Stimulated activated memory B cell treated with anti-CD40 and anti-IgM and Interleukin-4, amounts not matched to agents 10 μg/mL and 1 μg/mL and 100 μg/mL, for 72 hours (primary cell): ENCODE results near the gene TFCP2L1.

Experiments
- ATAC-seq: fragments of 150-1000 bp; cut with Tn5 transposase; 2 replicates; pipeline ENCODE4 v1.10.0; 2021
- H3K27ac Mint-ChIP-seq: one replicate; pipeline ENCODE4 v1.8.0; 2022; ENCODE audit warnings: mild to moderate bottlenecking, mixed read lengths
- H3K27me3 Mint-ChIP-seq: one replicate; pipeline ENCODE4 v1.8.0; 2022; ENCODE audit warnings: mixed read lengths
- H3K36me3 Mint-ChIP-seq: one replicate; pipeline ENCODE4 v1.8.0; 2022; ENCODE audit warnings: mixed read lengths
- H3K4me1 Mint-ChIP-seq: one replicate; pipeline ENCODE4 v1.8.0; 2022; ENCODE audit warnings: mixed read lengths
- H3K4me3 Mint-ChIP-seq: one replicate; pipeline ENCODE4 v1.8.0; 2022; ENCODE audit warnings: mild to moderate bottlenecking, moderate library complexity, mixed read lengths
- H3K9me3 Mint-ChIP-seq: one replicate; pipeline ENCODE4 v1.8.0; 2022; ENCODE audit warnings: mixed read lengths

TFCP2L1 gene

DNA sequence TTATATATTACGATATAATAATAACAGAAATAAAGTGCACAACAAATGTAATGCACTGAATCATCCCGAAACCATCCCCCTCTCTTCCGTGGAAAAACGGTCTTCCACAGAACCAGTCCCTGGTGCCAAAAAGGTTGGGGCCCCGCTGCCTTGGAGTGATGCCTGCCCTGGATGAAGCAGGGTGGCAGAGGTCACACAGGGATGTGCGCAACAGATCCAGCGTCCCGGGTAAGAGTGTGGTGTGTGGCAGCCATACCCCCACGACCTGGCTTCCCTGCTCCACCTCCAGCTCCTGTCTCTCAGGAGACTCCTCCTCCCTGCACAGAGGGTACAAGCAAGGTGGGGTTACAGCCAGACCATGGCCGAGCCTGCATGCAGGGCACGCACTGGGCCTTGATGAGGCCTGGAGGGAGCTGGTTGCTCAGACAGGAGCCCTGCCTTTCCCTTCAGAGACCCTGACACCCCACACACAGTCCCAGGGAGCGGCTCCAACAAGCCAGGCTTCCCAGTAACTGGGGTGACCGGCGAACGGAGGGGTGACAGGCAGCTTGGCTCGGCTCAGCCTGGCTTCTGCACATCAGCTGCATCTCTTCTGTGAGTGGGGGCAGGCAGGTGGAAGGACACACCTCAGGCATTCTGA, 41.1 kb downstream of the TFCP2L1 start:
- Mint-ChIP-seq H3K36me3 (no peaks in the 10 kb centered on the region), H3K27me3 (no peaks in the 10 kb centered on the region), H3K4me3 (no peak overlapping the region), H3K4me1 (no peaks in the 10 kb centered on the region), H3K9me3 (no peaks in the 10 kb centered on the region), H3K27ac (no peak overlapping the region)
- no peak for ATAC-seq

DNA sequence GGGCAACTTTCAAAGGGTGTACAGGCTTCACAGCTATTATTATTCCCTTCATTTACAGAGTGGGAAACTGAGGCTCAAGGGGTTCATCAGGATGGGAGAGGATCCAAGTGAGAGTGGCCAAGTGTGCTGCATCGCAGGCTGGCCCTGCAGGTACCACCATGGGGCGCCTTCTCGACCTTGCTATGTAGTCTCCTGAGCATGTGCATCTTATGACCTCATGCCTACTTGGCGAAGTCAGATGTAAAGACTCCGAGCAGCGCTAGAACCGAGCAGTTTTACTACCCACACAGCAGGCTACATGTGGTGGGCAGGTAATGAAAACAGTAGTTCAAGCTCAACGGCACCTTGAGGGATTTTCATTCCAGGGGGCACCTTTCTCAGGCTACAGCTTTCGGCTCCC, 42.0 kb downstream of the TFCP2L1 start:
- no peaks in the 10 kb centered on the region for H3K27me3 Mint-ChIP-seq
- ATAC-seq, result no peak
- H3K36me3 Mint-ChIP-seq, result no peaks in the 10 kb centered on the region
- H3K9me3 Mint-ChIP-seq, result no peaks in the 10 kb centered on the region
- H3K27ac Mint-ChIP-seq, result no peak overlapping the region
- H3K4me1 Mint-ChIP-seq, result no peaks in the 10 kb centered on the region
- no peak overlapping the region for H3K4me3 Mint-ChIP-seq

- ATAC-seq, result no peak
Measured at GRCh38 chr2:121242175-121242875, 42.7 kb downstream of the TFCP2L1 start.

GRCh38 chr2:121241466-121241865, 43.5 kb downstream of the TFCP2L1 start:
- Mint-ChIP-seq H3K27me3 (no peaks in the 10 kb centered on the region), H3K9me3 (no peaks in the 10 kb centered on the region), H3K27ac (no peak overlapping the region), H3K4me1 (no peaks in the 10 kb centered on the region), H3K36me3 (no peaks in the 10 kb centered on the region), H3K4me3 (no peak overlapping the region)
- ATAC-seq, result no peak

More at GRCh38 chr2:121242175-121242875, 42.7 kb downstream of the TFCP2L1 start:
- no peaks in the 10 kb centered on the region for H3K4me1 Mint-ChIP-seq
- H3K27me3 Mint-ChIP-seq, result no peaks in the 10 kb centered on the region
- no peak overlapping the region for H3K4me3 Mint-ChIP-seq
- no peaks in the 10 kb centered on the region for H3K36me3 Mint-ChIP-seq
- H3K9me3 Mint-ChIP-seq, result no peaks in the 10 kb centered on the region
- no peak overlapping the region for H3K27ac Mint-ChIP-seq

DNA sequence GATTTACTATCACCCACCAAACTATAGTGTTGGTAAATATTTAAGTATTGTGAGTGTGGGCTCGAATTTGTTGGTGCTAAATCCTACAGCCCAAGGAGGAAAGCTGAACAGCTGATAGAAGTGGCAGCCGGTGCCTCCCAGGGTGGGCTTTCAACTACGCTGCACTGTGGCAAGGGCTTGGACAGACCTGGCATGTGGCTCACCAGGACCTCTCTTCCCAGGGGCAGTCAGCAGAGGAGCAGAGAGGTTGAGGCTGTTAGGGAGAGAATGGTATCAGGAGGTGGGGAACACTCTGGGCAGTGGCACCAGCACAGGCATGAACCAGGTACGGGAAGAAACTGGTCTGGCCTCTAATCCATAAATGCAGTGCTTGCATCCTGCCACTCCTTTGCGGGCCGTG, 44.6 kb downstream of the TFCP2L1 start:
- H3K27ac Mint-ChIP-seq, result no peak overlapping the region
- H3K27me3 Mint-ChIP-seq, result no peaks in the 10 kb centered on the region
- ATAC-seq, result no peak
- no peak overlapping the region for H3K4me3 Mint-ChIP-seq
- no peaks in the 10 kb centered on the region for H3K9me3 Mint-ChIP-seq
- no peaks in the 10 kb centered on the region for H3K36me3 Mint-ChIP-seq
- no peaks in the 10 kb centered on the region for H3K4me1 Mint-ChIP-seq

DNA sequence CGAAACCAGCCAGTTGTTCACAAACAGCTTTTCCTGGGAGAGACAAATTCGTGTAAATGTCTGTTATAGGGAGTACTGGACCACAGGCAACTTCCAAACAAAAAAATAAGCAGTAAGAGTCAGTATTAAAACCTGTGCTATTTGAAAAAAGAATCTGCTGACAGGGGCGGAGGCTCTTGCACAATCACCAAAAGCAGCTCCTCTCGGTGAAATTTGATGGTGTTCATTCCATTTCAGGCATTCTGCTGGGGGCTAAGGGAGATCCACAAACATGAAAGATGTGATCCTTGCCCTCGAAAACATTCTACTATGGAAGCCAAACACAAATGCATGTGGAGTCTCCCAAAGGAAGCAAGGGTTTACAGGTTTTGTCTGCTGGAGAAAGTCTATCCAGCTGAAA, 45.0 kb downstream of the TFCP2L1 start:
- Mint-ChIP-seq H3K4me3 (no peak overlapping the region), H3K9me3 (no peaks in the 10 kb centered on the region), H3K27ac (no peak overlapping the region), H3K36me3 (no peaks in the 10 kb centered on the region), H3K27me3 (no peaks in the 10 kb centered on the region), H3K4me1 (no peaks in the 10 kb centered on the region)
- ATAC-seq, result no peak

DNA sequence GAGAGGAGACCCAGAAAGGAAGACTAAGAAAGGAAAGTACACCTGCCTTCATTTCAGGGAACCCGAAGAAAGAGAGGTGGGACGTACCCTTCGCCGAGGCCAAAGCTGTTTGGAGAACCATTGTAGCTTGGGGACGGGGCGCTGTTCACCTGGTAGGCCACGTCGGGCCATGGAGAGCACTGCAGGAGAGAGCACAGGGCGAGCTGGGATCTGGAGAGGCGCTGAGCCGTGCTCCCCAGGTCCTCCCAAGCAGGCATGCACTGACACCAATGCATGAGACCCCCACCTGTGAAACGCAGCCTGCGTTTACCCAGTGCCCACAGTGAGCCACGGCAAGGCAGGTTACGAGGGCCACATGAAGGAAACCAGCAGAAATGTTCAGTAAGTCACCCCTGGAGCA, 45.5 kb downstream of the TFCP2L1 start:
- no peaks in the 10 kb centered on the region for H3K9me3 Mint-ChIP-seq
- no peaks in the 10 kb centered on the region for H3K4me1 Mint-ChIP-seq
- H3K27me3 Mint-ChIP-seq, result no peaks in the 10 kb centered on the region
- H3K36me3 Mint-ChIP-seq, result no peaks in the 10 kb centered on the region
- no peak overlapping the region for H3K27ac Mint-ChIP-seq
- H3K4me3 Mint-ChIP-seq, result no peak overlapping the region
- ATAC-seq, result no peak

DNA sequence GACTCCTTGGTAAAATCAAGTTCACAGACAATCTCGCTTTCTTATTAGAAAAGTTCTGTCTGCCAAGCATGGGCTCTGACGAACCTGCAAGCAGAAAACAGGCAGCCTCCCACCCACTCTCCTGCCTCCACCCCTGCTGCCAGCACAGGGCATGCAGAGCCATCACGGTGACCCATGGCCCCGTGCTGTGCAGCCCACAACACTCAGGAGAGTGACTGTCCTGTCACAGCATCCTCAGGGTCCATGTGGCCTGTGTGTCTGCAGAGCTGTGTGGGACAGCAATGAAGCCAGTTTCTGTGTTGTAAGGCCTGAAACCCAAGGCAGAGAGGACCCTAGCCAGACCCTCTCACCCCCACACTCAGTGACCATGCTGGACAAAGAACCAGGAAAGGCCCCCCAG, 46.2 kb downstream of the TFCP2L1 start:
- H3K9me3 Mint-ChIP-seq, result no peaks in the 10 kb centered on the region
- H3K4me1 Mint-ChIP-seq, result no peaks in the 10 kb centered on the region
- H3K27ac Mint-ChIP-seq, result no peak overlapping the region
- no peaks in the 10 kb centered on the region for H3K27me3 Mint-ChIP-seq
- H3K4me3 Mint-ChIP-seq, result no peak overlapping the region
- no peak for ATAC-seq
- no peaks in the 10 kb centered on the region for H3K36me3 Mint-ChIP-seq

DNA sequence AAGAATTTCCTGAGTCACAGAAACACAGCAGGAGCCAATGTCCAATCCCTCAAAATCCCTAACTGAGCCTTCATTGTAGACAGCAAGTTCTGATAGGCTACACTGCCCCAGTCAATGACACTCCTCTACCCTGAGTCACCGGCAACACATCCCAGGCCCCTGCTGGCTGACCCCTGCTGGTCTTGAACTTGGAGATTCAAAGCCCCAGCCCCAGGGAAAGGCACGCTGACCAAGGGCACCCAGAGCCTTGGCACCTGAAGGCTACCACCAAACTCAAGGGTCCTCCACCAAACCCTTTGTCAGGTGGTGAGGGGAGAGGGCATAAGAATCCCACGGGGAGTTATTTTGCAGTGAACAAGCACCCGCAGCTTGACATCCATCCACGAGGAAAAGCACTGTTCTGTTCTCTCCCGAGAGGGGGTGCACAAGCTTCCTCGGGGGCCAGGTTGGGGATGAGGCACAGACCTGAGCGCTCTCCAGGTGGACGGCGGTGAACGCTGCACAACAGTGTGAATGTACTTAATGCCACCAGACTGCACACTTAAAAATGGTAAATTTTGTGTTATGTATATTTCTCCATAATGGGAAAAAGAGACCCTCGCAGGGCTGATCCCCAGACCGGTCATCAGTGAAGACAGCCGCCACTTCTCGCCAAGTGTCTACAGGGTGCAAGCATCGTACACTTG, 46.9 kb downstream of the TFCP2L1 start:
- H3K4me3 Mint-ChIP-seq, result no peak overlapping the region
- ATAC-seq, result no peak
- no peak overlapping the region for H3K27ac Mint-ChIP-seq
- no peaks in the 10 kb centered on the region for H3K36me3 Mint-ChIP-seq
- H3K27me3 Mint-ChIP-seq, result no peaks in the 10 kb centered on the region
- H3K4me1 Mint-ChIP-seq, result no peaks in the 10 kb centered on the region
- no peaks in the 10 kb centered on the region for H3K9me3 Mint-ChIP-seq

GRCh38 chr2:121237336-121237979, 47.5 kb downstream of the TFCP2L1 start:
- Mint-ChIP-seq H3K9me3 (no peaks in the 10 kb centered on the region), H3K27me3 (no peaks in the 10 kb centered on the region), H3K27ac (no peak overlapping the region), H3K4me1 (no peaks in the 10 kb centered on the region), H3K4me3 (no peak overlapping the region), H3K36me3 (no peaks in the 10 kb centered on the region)
- no peak for ATAC-seq

DNA sequence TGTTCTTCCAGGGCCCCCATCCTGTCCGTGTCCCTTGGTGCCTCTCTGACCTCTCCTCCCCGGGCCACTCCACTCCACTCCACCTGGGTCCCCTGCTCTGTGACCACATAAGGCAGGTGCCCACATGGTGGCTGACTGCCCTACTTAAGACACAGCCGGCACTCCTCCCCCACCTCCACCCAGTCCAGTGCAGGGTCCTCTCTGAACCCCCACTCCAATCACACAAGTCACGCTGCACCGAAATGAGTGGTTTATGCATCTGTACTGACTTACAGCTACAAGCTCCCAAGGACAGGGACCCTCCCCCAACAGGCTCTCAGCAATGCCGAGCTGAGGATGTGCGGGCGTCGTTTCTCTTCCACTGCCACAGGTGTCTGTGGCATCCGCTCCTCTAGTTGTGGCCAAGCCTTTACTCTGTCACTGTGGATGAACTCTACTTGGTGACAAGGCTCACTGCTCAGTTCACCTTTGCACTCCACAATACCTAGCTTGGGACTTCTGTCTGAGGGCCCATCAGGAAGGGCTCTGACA, 48.3 kb downstream of the TFCP2L1 start:
- Mint-ChIP-seq H3K36me3 (no peaks in the 10 kb centered on the region), H3K9me3 (no peaks in the 10 kb centered on the region), H3K4me1 (no peaks in the 10 kb centered on the region), H3K4me3 (no peak overlapping the region), H3K27ac (no peak overlapping the region), H3K27me3 (no peaks in the 10 kb centered on the region)
- ATAC-seq, result no peak

- Mint-ChIP-seq H3K27me3 (no peaks in the 10 kb centered on the region), H3K9me3 (no peaks in the 10 kb centered on the region), H3K36me3 (no peaks in the 10 kb centered on the region), H3K27ac (no peak overlapping the region), H3K4me1 (no peaks in the 10 kb centered on the region), H3K4me3 (no peak overlapping the region)
- ATAC-seq, result no peak
Measured at GRCh38 chr2:121236101-121236640, 48.8 kb downstream of the TFCP2L1 start.

GRCh38 chr2:121235542-121235941, 49.5 kb downstream of the TFCP2L1 start:
- ATAC-seq, result no peak
- Mint-ChIP-seq H3K9me3 (no peaks in the 10 kb centered on the region), H3K27ac (no peak overlapping the region), H3K27me3 (no peaks in the 10 kb centered on the region), H3K4me1 (no peaks in the 10 kb centered on the region), H3K4me3 (no peak overlapping the region), H3K36me3 (no peaks in the 10 kb centered on the region)

GRCh38 chr2:121234791-121235190, 50.2 kb downstream of the TFCP2L1 start:
- ATAC-seq, result no peak

GRCh38 chr2:121234144-121234543, 50.9 kb downstream of the TFCP2L1 start:
- no peak overlapping the region for H3K4me3 Mint-ChIP-seq
- H3K36me3 Mint-ChIP-seq, result no peaks in the 10 kb centered on the region
- no peak for ATAC-seq
- H3K4me1 Mint-ChIP-seq, result no peaks in the 10 kb centered on the region
- no peaks in the 10 kb centered on the region for H3K27me3 Mint-ChIP-seq
- H3K27ac Mint-ChIP-seq, result no peak overlapping the region
- H3K9me3 Mint-ChIP-seq, result no peaks in the 10 kb centered on the region

More at GRCh38 chr2:121234791-121235190, 50.2 kb downstream of the TFCP2L1 start:
- Mint-ChIP-seq H3K4me1 (no peaks in the 10 kb centered on the region), H3K27me3 (no peaks in the 10 kb centered on the region), H3K27ac (no peak overlapping the region), H3K4me3 (no peak overlapping the region), H3K9me3 (no peaks in the 10 kb centered on the region), H3K36me3 (no peaks in the 10 kb centered on the region)
